Activated CD8-positive, alpha-beta memory T cell treated with anti-CD3 and anti-CD28 coated beads, Interleukin-2, amount 50 U/mL, for 4 hours (primary cell): ENCODE data around the gene CPN2.
A peak's percentile ranks its signal among the peaks of the same experiment; 100 is the strongest.

Experiments
- DNase-seq: peaks from one replicate; pipeline ENCODE4 v3.0.0-alpha.2; 2020

Gene CPN2

GRCh38 chr3:194350726-194351071 lies 429 bp downstream of the CPN2 start:
- DNase-seq = no peak

DNA sequence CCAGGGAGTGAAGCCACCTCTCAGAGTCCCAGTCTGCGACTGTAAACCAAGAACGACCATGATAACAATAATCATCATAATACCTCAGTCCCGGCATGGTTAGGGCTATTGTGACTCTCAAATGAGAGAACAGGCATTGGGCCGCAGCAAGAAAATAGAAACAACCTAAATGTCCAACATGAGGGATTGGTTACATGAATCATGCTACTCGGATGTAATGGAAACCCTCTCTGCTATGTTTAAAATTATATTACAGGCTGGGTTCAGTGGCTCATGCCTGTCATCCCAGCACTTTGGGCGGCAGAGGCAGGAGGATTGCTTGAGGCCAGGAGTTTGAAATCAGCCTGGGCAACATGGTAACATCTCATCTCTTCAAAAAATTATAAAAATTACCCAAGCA lies 2.8 kb downstream of the CPN2 start:
- no peak for DNase-seq

DNA sequence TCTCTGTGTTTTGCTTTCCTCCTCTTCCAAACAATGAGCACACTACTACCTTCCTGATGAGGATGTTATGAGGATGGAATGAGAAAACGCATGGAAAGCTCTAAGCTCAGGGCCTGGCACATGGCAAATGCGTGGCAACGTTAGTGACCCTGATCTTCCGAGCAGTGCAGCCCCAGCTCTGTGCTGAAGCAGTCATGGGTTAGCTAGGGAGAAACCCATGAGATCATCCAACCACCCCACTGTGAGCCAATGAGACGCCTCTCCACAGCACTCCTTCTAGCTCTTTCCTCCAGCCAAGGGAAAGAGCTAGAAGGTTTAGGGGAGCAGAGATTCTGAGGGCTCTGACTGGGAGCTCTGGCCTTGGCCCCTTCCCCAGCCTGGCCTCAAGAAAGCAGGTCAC lies 4.5 kb downstream of the CPN2 start:
- DNase-seq = no peak

GRCh38 chr3:194346035-194346434 lies 5.1 kb downstream of the CPN2 start:
- no peak for DNase-seq

DNA sequence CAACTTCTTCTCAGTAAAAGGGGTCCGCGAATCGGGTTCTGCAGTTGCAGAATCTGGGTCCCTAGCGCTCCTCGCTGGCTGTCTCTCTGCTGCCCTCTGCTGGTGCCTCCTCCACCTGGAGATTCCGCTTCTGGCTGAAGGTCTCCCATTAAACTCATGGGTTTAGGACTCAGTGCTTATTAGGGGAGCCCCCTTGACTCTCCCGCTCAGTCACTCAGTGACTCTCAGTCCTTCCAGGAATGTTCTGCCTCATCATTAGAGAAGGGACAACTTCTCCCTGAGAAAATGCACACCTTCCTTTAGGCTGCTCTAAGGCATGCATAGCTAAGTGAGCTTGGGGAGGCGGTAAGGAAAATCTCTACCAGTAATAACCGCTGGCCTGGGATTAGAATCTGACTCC lies 7.1 kb downstream of the CPN2 start:
- DNase-seq = peak; percentile 76

DNA sequence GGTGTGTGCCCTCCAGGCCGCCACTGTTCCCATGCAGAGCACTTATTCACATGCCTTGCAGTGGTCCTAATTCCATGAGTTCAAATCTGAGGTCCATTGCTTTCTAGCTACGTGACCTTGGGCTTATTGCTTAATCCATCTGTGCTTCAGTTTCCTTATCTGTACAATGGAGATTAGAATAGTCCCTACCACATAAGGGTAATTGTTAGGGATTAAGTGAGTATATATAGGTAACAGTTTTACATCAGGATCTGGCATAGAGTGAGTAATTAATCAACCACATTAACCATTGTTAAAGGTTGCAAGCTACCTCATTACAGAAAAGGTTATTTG lies 7.6 kb downstream of the CPN2 start:
- DNase-seq = no peak

DNA sequence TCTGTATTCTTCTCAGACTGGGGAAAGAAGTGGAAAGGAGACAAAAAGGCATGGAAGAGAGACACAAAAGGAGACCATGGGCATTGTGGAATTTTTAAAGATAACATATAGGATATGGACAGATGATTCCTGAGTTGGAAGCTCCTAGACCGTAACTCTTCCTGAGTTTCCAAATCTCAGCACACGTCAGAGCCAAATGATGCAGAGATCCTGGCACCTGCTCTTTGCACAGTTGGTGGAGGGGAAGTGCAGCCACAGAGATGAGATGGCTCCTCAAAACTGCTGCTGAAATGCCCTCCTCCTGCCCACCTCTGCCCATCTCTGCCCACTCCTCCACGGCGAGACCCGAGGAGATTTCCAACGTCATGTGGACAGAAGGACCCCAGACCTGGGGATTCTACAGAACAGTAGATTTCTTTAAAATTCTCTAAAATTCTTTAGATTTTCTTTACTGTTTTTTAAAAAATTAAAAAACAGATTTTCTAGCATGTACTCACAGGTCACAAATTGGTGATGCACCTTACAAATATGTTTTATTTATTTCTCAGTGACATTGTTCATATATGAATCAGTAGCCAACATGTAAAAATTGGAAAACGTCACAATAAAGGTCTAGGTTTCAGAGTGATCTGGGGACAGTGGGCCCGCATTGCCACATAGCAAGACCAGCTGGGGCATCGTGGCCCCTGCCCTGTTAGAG lies 8.1 kb downstream of the CPN2 start:
- no peak for DNase-seq

- no peak for DNase-seq
These were observed 10.2 kb downstream of the CPN2 start for GRCh38 chr3:194340757-194341400.

- no peak for DNase-seq
These were observed 11.3 kb downstream of the CPN2 start for GRCh38 chr3:194339840-194340239.

- DNase-seq = no peak
These were observed 11.8 kb downstream of the CPN2 start for GRCh38 chr3:194339356-194339755.

- DNase-seq = no peak
These were observed 13.0 kb downstream of the CPN2 start for GRCh38 chr3:194337965-194338753.

GRCh38 chr3:194336601-194337355 lies 14.3 kb downstream of the CPN2 start:
- DNase-seq = no peak

DNA sequence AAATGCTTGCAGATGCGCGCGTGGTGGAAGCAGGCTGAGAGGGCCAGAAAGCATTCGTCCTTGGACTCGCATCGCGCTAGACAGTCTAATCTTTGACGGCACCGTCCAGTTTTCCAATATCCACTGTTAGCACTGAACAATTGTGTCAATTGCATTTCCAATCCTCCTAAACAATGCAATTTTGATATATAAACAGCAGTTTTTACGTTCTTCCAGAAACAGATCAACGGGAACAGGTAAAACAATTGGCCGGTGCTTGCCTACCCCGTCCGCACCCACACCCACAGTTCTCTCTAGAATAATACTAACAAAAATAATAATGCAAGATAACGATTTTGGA lies 17.2 kb downstream of the CPN2 start:
- DNase-seq = no peak

DNA sequence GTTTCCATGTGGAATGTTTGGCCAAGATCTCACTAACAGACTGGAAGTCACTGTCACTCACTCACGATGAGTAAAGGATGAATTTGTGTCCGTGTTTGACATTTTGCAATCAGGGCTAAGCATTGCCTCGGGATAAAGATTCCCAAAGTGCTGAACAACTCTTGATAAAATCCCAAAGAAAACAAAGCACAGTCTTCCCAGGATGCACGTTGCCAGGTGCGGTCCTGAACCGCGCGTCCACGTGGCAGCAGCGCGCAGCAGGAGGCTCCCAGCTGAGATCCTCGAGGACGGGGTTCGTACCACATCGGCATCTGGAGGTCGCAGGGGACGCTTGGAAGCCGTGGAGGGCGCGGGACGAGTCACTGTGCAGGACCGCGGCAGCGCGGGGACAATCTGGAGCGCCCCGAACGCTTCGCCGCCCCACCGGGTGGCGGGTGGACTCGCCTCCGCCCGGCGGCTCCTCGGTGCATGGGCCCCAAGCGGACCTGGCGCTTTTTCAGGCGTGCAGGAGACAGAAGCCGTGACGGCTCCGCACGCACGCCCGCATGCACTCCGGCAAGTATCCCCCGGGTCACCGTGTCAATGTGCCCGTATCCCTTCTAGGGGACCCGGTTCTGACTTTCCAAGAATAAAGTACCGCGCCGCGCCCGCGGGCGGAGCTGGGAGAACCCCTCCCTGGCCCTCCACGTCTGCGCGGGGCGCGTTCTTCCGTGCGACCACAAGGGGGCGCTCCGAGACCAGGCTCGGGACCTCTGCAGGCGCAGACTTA lies 17.7 kb downstream of the CPN2 start:
- peak; percentile 90 for DNase-seq

- no peak for DNase-seq
These were observed 18.3 kb downstream of the CPN2 start for GRCh38 chr3:194332858-194333211.

DNA sequence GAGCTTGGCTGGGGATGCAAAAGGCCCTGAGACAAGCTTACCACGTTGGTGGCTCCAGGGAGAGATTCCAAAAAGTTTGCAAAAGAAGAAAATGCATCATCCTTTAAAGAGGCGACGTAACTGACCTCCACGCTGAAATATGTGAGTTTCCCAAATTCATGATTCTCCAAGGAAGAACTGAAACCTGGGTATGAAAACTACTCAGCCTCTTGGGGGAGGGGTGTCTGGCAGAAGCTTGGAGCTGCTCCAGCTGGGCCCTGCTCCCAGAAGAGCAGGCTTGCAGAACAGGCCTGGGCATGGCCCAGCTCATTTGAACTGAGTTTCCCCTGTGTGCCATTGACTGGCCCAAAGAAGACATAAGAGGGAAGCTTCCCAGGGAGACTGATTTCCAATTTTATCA lies 20.5 kb downstream of the CPN2 start:
- DNase-seq = no peak

DNA sequence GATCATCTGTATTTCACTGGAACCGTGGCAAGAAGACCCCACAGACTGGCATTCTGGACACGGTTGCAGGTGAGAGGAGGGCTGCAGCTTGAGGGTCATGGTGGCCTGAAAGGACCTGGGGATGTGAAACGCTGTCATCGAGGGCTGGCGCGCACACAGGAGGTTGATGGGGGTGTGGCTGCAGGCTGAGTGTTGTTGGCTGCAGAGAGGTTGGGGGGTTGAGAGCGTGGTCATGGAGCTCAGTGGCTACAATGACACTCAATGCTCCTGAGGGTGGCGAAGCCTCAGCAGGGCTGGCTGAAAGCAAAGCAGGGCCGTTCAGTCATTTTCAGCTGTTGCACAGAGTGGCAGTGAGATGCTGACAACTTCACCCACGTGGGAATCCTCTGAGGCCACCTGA lies 21.0 kb downstream of the CPN2 start:
- no peak for DNase-seq

DNA sequence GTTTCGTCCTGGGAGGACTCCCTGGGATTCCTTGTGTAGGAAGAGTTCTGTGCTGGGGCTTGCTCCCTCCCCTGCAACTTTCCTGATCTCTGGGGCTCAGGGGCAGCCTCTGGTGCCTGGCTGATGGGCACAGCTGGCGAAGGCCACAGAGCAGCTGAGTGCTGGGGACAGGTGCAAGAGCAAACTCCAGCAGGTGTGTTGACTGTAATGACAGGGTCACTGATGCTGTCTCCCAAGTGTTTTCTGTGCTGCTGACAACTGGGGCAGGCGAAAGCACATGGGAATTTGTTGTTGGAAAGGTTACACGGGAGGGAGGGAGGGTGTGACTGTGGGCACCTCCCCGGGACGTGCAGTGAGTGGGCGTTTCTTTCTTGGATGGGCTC lies 21.6 kb downstream of the CPN2 start:
- DNase-seq = no peak

GRCh38 chr3:194328942-194329582 lies 22.1 kb downstream of the CPN2 start:
- DNase-seq = no peak

DNA sequence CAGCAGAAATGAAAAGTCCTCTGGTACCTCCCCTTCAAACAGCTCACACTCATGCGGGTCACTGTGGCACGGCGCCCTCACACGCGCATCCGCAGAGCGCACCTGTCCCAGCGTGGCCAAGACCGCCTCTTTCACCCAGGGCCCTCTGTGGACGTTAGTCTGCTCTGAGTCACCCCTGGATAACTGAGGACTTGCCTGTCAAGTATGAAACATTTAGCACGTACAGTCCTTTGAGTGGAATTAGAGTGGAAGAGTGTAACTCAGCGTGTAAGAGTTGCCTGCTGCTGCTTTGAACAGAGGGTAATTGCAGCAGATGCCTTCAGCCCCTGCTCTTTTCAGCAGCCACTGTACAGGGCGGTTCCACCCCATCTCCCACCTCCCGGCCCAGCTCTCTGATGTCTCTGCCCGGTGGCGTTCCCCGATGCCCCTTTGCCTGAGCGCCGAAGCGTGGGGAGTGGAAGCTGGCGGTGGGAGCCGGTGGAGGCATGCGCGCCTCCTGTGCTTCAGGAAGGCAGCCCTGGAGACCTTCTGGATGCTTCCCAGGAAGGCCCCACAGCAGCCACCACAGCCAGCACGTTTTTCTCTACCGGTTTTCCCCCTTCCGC lies 23.0 kb downstream of the CPN2 start:
- DNase-seq = no peak

- DNase-seq = no peak
These were observed 23.7 kb downstream of the CPN2 start for GRCh38 chr3:194327218-194328052.

DNA sequence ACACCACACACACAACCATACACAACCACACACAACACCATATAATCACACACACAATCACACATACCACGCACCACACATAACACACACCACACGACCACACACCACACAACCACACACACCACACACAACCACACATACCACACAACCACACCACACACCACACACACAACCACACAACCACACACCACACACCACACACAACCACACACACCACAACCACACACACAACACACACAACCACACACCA lies 24.2 kb downstream of the CPN2 start:
- no peak for DNase-seq
